Measurements from ENCODE around the gene SYNE1.
A peak's percentile ranks its signal among the peaks of the same experiment; 100 is the strongest.

The SYNE1 gene

GRCh38 chr6:152416652-152417051 is 220.5 kb downstream of the SYNE1 start:
- no peak for DNase-seq

- no peak for DNase-seq
Measured at GRCh38 chr6:152404936-152405595, 232.1 kb downstream of the SYNE1 start.

GRCh38 chr6:152404086-152404857 is 232.9 kb downstream of the SYNE1 start:
- no peak for DNase-seq

GRCh38 chr6:152402791-152403190 is 234.4 kb downstream of the SYNE1 start:
- no peak for DNase-seq

- DNase-seq, result no peak
Measured at GRCh38 chr6:152401978-152402377, 235.2 kb downstream of the SYNE1 start.

GRCh38 chr6:152399399-152399798 is 237.8 kb downstream of the SYNE1 start:
- DNase-seq, result no peak

- no peak for DNase-seq
Measured at GRCh38 chr6:152398993-152399392, 238.2 kb downstream of the SYNE1 start.

GRCh38 chr6:152398316-152398715 is 238.8 kb downstream of the SYNE1 start:
- DNase-seq, result no peak

GRCh38 chr6:152394303-152394702 is 242.9 kb downstream of the SYNE1 start:
- no peak for DNase-seq

GRCh38 chr6:152391179-152391880 is 245.8 kb downstream of the SYNE1 start:
- no peak for DNase-seq

- DNase-seq, result no peak
Measured at GRCh38 chr6:152387091-152387490, 250.1 kb downstream of the SYNE1 start.

GRCh38 chr6:152386131-152386530 is 251.0 kb downstream of the SYNE1 start:
- DNase-seq, result no peak

- no peak for DNase-seq
Measured at GRCh38 chr6:152380993-152381898, 255.9 kb downstream of the SYNE1 start.

GRCh38 chr6:152380351-152380767 is 256.8 kb downstream of the SYNE1 start:
- no peak for DNase-seq

- DNase-seq, result no peak
Measured at GRCh38 chr6:152379423-152379822, 257.7 kb downstream of the SYNE1 start.

- DNase-seq, result no peak
Measured at GRCh38 chr6:152378169-152378568, 259.0 kb downstream of the SYNE1 start.

- no peak for DNase-seq
Measured at GRCh38 chr6:152375197-152375596, 262.0 kb downstream of the SYNE1 start.

GRCh38 chr6:152372945-152373344 is 264.2 kb downstream of the SYNE1 start:
- DNase-seq, result no peak

GRCh38 chr6:152371775-152372174 is 265.4 kb downstream of the SYNE1 start:
- DNase-seq, result no peak

- DNase-seq, result peak; percentile 60
Measured at GRCh38 chr6:152368751-152369624, 268.2 kb downstream of the SYNE1 start.

GRCh38 chr6:152364866-152365265 is 272.3 kb downstream of the SYNE1 start:
- no peak for DNase-seq

GRCh38 chr6:152360034-152360433 is 277.1 kb downstream of the SYNE1 start:
- DNase-seq, result no peak

Data from RPMI8226 (cell line).